Dedifferentiated amniotic fluid mesenchymal stem cell (primary cell): ENCODE data around the gene FGD4.
A peak's percentile ranks its signal among the peaks of the same experiment; 100 is the strongest.

Source experiments
- DNase-seq: peaks from one replicate; pipeline ENCODE4 v3.0.0-alpha.2; 2016; ENCODE audit errors: extremely low spot score

Gene FGD4

DNA sequence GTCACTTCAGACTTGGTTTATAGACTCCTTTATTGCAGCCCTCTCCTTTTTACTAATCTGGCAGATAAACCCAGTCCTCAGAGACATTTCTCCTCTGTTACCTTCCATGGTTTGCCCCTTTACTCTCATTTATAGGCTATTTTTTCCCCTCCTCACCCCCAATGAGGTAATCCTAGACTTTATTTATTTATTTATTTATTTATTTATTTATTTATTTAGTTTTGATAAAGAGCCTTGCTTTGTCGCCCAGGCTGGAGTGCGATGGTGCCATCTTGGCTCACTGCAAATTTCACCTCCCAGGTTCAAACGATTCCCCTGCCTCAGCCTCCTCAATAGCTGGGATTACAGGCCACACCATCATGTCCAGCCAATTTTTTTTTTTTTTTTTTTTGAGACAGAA is 8.4 kb downstream of the FGD4 start:
- no peak for DNase-seq

DNA sequence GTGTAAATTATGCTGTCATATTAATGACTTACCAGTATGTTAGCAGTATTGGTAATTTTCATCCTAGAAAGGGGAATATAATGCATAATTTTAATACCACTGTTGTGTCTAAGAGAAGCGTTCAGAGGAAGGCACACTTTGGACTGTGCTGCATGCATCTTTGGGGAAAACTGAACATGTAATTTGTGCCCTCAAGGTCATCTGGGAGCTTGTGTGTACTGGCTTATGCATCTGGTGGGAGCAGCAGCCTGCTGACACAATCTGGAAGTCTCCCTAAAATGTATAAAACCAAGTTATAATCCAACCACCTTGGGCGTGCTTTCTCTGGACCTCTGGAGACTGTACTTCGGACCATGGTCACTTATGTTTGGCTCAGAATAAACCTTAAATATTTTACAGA is 14.1 kb downstream of the FGD4 start:
- DNase-seq, result no peak

DNA sequence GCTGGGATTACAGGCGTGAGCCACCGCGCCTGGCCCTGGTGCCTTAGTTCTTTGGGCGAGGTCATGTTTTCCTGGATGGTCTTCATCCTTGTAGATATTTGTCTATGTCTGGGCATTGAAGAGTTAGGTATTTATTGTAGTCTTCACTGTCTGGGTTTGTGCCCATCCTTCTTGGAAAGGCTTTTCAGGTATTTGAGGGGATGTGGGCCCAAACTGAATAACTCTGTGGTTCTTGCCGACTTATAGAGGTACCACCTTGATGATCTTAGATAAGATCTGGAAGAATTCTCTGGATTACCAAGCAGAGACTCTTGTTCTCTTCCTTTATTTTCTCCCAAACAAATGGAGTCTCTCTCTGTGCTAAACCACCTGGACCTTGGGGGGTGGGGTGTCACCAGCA is 18.9 kb downstream of the FGD4 start:
- DNase-seq, result no peak

DNA sequence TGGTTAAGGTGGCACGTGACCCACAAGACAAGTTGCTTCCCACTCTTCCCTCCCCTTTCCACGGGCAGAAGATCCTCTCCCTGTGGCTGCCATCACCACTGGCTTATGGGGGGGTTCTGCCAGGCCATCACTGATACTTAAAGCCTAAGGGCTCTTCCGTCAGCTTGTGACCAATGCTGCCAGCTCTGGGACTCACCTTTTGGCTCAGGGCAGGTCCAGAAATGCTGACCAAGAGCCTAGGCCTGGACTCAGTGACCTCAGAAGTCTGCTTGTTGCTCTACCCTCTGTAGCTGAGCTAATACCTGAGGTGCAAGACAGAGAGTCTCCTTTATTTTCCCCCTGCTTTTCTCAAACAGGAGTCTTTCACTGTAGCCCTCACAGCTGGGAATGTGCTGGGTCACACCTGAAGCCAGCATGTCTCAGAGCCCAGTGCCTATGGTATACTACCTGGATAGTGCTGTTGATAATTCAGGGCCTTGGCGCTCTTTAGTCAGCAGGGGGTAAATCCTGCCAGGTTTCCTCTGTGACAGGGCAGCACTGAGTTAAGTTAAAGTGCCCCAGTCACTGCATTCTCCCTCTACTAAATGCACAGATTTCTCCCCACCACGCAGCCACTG is 19.7 kb downstream of the FGD4 start:
- no peak for DNase-seq

DNA sequence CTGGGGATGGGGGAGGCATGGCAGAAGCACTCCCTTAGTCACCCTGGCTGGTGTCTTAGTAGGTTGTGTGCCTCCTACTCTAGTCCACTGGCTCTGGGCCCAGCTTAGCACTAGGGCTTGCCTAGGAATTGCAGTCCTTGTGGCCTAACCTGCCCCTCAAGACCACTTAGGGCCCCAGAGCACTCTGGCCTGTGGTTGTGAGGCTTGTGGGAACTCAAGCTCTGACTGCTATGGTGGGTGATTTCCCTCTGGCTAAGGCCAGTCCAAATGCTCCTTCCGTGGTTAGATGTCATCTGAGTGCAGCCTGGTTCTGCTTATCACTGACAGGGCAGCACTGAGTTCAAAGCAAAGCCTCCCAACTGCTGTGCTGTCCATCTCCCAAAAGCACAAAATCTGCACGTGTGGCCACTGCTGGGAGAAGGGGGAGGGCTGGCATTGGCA is 20.2 kb downstream of the FGD4 start:
- peak; percentile 11 for DNase-seq

DNA sequence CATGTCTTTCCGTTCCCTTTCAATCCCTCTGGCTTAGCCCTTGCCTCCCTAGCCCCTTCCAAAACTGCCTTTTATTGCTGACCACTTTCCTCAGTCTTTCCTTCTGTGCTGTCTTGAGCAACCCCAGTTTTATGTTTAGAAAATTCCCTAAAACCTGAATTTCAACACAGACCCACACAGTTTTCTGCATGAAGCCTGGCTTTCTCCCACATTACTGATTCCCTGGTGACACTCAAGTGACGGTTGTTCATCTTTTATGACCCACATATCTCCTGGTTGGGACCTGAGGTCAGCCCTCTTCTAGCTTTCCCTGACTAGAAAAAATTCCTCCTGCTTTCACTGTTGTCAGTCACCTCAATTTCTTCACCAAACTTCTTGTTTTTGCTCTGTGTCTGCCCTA is 21.0 kb downstream of the FGD4 start:
- no peak for DNase-seq

DNA sequence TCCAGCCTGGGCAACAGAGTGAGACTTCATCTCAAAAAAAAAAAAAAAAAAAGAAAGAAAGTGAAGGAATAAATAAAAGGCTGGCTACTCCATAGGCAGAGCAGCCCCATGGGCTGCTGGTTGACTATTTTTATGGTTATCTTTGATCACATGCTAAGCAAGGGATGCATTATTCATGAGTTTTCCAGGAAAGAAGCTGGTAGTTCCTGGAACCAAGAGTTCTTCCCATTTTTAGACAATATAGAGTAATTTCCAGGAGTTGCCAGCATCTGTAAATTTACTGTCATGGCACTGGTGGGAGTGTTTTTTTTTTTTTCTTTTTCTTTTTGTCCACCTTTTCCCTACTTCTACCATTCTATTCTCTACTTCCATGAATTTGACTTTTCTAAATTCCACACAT is 24.2 kb downstream of the FGD4 start:
- no peak for DNase-seq

DNA sequence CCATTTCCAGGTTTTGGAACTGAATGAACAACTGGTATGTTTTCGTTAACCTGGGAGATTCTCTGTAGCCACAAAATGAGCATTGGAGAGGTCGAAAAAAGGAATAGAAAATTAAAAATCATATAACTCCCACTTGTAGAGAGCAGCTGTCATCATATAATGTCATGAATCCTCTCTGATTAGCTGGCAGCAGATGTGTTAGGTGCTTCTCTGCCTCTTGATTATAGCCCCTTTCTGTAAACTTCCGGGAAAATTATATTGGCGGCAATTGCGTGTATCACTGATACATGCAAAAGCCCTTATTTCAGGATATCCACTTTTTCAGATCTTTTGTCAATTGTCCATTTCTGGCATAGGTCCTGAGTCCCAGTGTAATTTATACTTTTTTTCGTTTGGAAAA is 31.7 kb downstream of the FGD4 start:
- DNase-seq, result no peak

DNA sequence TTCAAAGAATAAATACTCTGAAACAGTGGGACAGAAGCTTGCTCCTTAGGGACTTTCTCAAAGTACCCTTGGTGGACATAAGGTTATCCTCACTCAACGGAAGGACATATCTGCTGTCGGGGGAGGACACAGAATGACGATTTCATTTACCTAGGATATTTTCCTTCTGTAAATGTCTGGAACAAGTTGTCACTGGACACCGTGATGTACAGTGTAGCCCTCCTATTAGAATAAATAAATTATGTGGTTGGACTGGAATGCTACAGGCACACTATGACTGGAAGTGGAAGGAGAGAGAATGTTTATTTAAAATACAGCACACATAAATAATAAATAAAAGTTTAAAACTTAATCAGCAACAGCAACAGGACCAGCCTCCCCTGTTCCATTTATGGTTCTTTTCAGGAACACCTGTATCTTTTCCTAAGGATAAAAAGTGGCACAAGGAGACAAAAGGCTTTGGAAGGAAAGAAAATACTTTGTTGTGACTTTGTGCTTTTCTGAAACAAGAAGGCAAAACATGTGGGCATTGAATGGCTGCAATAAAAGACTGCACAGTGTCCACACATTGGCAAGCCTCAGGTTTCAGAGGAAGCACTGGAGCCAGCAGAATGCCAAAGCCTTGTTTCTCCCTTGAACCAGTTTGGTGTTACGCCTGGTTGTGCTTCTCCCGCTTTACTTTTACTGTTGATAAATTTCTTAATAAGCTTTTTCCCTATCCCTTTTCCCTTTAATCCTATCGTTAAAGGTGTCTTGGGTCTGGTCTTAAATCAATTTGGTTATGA is 36.8 kb downstream of the FGD4 start:
- DNase-seq, result no peak

DNA sequence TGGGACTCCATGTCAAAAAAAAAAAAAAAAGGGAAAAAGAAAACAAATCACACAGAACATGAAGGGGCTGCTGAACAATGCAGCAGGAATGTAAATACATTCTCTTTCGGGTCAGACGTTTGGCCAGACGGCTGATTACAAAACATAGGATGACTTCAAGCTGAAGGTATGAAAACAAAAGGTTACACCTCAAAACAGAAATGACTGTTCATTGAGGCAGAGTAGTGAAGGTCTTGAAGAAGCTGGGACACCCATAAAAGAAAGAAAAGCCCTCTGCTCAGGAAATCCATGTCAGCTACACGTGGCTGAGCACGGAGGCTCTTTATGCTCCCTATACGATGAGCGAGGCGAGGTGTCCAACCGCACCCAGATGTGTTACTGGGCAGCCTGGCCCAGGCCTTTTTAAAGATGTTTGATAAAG is 37.7 kb downstream of the FGD4 start:
- peak; percentile 70 for DNase-seq

DNA sequence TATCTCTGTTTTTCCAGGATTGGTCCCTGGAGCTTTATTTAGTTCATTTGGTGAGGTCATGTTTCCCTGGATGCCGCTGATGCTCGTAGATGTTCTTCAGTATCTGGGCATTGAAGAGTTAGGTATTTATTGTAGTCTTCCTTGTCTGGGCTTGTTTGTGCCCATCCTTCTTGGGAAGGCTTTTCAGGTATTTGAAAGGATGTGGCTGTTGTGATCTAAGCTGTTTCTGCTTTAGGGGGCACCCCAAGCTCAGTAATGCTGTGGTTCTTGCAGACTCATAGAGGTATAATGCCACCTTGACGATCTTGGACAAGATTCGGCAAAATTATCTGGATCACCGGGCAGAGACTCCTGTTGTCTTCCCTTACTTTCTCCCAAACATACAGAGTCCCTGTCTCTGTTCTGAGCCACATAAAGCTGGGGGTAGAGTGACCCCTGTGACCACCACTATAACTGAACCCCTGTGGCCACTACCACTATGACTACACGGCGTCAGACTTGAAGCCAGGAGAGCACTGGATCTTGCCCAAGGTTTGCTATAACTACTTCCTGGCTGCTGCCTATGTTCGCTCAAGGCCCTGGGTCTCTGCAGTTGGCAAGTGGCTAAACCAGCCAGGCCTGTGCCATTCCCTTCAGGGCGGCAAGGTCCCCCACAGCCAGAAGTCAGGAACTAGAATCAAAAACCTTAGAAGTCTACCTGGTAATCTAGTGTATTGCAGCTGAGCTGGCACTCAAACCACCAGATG is 40.9 kb downstream of the FGD4 start:
- no peak for DNase-seq

DNA sequence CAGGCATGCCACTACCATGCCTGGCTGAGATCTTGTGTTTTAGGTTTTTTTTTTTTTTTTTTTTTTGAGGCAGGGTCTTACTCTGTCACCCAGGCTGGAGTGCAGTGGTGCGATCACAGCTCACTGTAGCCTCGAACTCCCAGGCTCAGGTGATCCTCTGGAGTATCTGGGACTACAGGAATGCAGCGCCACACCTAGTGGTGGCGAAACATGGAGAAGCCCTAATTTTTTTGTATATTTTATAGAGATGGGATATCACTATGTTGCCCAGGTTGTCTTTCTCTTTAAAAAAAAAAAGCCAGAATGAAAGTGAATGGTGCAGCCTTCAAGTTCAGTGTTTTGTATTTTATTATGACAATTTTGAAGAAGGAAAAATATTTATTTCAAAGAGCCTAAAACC is 44.1 kb downstream of the FGD4 start:
- no peak for DNase-seq

DNA sequence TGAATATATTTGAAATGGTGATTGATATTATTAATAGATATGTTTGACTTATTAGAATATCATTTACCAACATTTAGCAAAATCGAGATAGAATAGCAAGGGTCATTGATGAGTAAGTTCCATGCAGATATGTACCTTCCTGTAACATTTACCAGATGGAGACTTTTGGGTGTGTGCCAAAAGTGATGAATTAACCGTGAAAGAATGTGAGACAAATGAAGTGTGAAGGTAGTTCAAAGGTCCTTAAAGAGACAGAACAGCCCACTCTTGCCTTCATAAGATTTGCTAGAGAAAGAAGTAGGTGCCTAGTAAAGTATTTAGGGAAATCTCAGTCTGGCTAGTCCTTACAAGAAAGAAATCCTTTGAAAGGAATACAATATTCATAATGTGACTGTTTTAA is 45.5 kb downstream of the FGD4 start:
- DNase-seq, result no peak

DNA sequence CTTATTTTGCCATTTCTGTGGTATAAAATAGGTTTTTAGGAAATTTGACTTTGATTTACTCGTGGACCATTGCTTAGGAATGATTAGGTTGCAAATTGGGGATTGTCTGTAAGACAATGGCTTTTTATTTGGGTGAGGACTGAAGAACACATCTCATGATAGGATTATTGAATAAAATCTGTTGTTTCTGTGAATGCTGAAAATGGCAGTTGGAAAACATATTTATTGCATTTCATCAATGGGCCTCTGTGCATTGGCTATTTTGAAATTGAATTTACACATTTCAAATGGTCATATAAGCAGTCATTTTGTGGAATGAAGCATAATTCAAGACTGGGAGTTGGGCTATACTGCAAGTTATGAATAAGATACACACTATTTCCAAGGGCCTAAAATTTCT is 46.0 kb downstream of the FGD4 start:
- no peak for DNase-seq

DNA sequence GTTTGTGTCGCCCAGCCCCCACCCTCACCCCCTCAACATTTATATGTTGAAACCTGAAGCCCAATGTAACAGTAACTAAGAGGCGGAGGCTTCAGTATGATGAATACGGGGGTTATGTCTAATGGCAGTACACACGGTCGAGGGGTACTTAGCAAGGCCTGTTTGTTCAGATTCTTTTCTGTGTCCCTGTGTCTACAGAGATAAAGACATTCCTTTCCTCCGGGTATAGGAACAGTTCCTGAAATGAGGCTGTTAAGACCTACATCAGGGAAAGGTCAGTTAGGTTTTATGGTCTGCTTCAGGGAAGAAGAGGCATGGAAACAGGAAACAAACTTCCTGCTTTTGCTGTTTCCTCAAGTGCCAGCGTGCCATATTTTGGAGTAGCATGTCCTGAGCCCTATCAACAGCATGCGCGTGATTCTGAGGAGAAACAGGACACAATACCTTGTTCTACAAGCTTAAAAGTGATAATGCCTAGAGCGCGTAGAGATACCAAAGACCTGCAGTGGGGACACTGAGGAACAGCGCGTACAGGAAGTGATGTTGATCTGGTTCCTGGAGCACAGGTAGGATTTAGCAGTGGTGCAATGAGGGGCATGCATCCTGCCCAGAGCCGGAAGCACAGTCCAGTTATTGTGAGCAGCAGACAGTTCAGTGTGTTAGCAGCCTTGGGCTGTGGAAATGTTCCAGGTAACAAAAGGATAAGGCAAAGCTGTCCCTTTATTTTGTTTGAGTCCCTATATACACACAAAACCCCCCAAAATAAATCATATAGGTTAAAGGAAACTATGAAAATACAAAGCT is 47.2 kb downstream of the FGD4 start:
- DNase-seq, result no peak

DNA sequence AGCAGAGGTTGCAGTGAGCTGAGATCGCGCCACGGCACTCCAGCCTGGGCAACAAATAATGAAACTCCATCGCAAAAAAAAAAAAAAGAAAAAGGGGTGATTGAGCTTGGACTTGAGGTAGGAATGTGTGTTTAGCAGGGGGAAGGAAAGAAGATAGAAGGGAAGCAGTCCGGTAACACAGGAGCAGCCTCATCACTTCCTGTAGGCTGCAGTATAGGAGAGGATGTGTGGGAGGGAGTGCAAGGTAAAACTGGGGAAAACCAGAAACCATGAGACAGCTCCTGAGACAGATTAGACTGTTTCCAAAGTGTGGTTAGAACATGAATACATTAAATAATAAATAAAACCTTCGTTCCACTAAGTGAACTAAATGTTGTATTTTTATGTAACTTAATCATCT is 49.2 kb downstream of the FGD4 start:
- no peak for DNase-seq

DNA sequence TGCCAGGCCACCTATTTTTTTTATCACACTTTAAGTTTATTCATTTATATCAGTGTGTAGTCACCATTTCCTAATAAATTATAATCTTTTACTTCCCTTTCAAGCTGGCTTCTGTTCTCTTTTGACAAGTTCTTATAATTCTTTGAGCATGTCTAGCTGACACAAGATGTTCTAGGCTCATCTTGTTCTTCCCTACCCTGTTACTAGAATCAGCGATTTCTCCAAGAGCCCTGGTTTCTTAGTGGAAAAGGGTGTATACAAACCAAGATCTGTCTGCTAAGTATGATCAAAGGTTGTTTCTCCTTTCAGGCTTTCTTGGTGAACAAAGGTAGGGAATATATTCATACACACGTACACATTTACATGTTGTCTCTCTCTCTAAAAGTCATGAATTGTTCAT is 51.0 kb downstream of the FGD4 start:
- DNase-seq, result no peak

DNA sequence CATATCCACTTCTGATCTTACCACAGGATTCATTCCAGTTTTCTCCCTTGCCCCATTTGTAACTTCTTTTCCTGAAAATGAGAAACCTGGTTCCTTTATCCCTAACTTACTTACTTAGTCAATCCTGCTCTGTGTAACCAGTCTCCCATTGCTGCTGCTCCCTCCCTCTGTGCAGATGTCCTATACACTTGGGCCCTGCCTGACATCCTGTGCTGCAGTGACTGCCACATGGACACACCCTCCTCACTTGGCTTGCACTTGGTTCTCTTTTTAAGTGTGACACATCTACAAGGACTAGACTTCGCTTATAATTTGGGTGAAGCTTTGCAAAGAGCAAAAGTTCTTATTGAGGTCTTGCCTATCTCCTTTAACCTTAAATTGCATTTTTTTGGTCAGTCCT is 51.4 kb downstream of the FGD4 start:
- DNase-seq, result no peak

DNA sequence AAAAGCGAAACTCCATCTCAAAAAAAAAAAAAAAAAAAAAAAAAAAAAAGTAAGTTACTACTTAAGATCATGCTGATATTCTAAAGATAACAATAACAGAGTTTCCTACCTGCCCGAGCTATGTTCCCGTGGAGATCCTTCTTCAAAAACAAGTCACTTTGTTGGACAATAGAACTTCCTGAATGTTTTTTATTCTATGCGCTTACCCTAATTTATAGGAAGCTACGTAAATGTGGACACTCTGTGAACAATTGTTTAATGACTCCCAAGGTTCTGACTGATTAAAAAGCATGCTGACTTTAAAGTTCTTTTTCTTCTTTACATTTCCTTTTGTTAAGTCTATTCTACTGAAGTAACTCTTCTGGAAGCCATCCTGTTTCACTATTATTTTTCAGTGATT is 52.5 kb downstream of the FGD4 start:
- no peak for DNase-seq

DNA sequence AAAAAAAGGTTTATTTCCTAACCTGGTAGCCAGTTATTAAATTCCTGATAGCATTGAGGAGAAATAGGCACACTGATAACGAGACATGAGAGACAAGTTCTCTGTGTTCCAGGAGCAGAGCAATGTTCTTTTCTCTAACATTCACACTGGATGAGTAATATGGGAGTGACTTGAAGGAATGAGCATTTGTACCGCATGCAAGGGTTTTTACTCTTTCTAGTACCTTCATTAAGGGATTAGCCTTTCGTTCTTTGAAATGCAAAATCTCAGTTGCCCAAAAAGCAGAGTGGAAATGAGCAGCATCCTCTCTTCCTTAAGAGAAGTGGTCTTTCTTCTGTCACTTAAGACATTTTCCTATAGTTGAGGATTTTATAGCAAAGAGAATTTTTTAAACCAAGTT is 54.7 kb downstream of the FGD4 start:
- DNase-seq, result peak; percentile 45

DNA sequence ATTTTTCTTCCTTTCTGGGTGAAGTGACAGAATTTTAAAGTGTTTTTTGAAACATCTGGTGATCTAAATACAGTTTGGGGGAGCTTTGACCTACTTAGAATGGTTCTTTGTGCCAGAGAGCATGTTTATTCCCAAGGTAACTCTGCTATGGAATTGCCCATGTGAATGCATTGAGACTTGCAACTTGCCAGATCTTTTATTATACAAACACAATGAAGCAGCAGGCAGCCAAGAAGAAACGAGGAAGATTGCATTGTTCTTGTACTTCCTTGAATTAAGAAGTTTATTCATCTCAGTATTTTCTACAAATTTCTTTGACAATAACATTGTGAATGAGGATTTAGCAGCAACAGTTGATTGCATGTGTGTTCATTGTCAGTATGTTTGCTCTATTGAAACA is 55.5 kb downstream of the FGD4 start:
- no peak for DNase-seq

DNA sequence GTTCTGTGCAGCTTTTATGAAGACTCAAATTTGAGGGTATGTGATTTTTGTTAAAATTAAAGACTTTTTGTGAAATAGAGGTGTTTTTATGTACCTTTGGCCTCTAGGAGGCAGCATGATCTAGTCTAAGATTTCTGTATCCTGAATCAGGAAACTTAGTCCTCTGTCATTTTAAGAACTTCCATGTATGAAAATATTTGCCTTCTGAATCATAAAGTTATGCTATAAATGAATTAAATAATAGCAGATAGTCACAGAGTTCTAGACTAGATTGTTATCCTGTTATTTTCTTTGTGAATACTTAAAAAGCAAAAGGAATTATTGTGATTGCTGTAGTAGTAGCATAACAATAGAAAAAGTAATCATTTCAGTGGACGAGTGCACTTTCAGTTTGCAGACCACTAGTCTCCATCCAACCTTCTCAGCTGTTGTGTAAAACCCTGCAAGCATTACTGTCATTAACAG is 56.3 kb downstream of the FGD4 start:
- DNase-seq, result peak; percentile 75
